HCT116 (cell line): ENCODE data around the gene HOXC11. TPM values are rescaled to one million over a fixed set of nuclear protein-coding genes. Genes with fewer than 3 reads are reported as not detected.

Experiments
- ATAC-seq: fragments of 200-7000 bp; cut with Tn5 transposase; 2 replicates; pipeline ENCODE4 v1.9.1; 2020; ENCODE audit warnings: mild to moderate bottlenecking, moderate library complexity
- BruUV-seq: library from RNA; stranded (reverse); fragments of 400-500 nt; replicated peaks from 2 replicates; lab custom pipeline; 2021; lab: Mats Ljungman, UMichigan
- CTCF ChIA-PET: fragments of 300-600 bp; sonication (Branson Sonifier 250); formaldehyde crosslinking; loops from one replicate; lab custom pipeline; 2021; ENCODE audit warnings: antibody characterized with exemption; lab: Charles Lee
- POLR2A ChIA-PET: fragments of 300-600, 350-600 bp; sonication (Branson Sonifier 250); formaldehyde crosslinking; loops from one replicate; lab custom pipeline; 2021; ENCODE audit warnings: antibody characterized with exemption; lab: Charles Lee
- RAD21 ChIA-PET, 2 experiments: fragments of 300-600 bp; sonication (Branson Sonifier 250); formaldehyde crosslinking; loops; one replicate each; lab custom pipeline; 2023; ENCODE audit warnings: low total read pairs in 2 of 2; ENCODE audit not compliant: uncharacterized antibody in 2 of 2, unreplicated experiment in 2 of 2, low non-redundant PET in 1 of 2; lab: Charles Lee
- DNase-seq: peaks from one replicate; pipeline ENCODE4 v3.0.0-alpha.2; 2010; ENCODE audit warnings: low read depth, low spot score
- H2AFZ ChIP-seq: fragments of 200-600 bp; shearing (Covaris generic), sonication (generic); 2 replicates; pipeline ENCODE4 v1.6.1; 2017; ENCODE audit warnings: low read depth, mixed run types, mixed read lengths, antibody characterized with exemption, low read length; ENCODE audit not compliant: poor library complexity, severe bottlenecking
- H3K27ac ChIP-seq: 2 replicates; pipeline ENCODE4 v1.5.1; 2012; ENCODE audit warnings: low read depth, low read length
- H3K27me3 ChIP-seq: fragments of 200-600 bp; sonication (generic); 2 replicates; pipeline ENCODE4 v1.6.1; 2016; ENCODE audit warnings: mixed run types, low read length, mixed read lengths; ENCODE audit not compliant: insufficient read depth
- H3K36me3 ChIP-seq, 2 experiments: fragments of 200-500 bp in 1 of 2; fragments of 200-600 bp in 1 of 2; sonication (Bioruptor generic) in 1 of 2; sonication (generic) in 1 of 2; 2 replicates each; pipeline versions ENCODE4 v1.5.1 to v1.6.1; 2014 to 2016; ENCODE audit warnings: low read length in 2 of 2, inconsistent platforms in 1 of 2, mixed read lengths in 1 of 2, mixed run types in 1 of 2; ENCODE audit not compliant: insufficient read depth in 2 of 2, control insufficient read depth in 1 of 2
- H3K4me1 ChIP-seq, 2 experiments: fragments of 200-600 bp in 1 of 2; sonication (generic) in 1 of 2; 2 replicates each; pipeline versions ENCODE4 v1.5.1 to v1.6.1; 2012 to 2017; ENCODE audit warnings: low read length in 2 of 2, inconsistent platforms in 1 of 2, mild to moderate bottlenecking in 1 of 2, mixed read lengths in 1 of 2, mixed run types in 1 of 2, moderate library complexity in 1 of 2; ENCODE audit not compliant: insufficient read depth in 2 of 2, control insufficient read depth in 1 of 2
- H3K4me2 ChIP-seq: fragments of 200-600 bp; sonication (generic); 2 replicates; pipeline ENCODE4 v1.6.1; 2017; ENCODE audit warnings: mixed run types, low read length, mixed read lengths
- H3K4me3 ChIP-seq, 2 experiments: fragments of 200-600 bp in 1 of 2; sonication (generic) in 1 of 2; replicated peaks in 1 of 2; 2 replicates each; pipeline ENCODE4 v1.5.1; 2011 to 2016; ENCODE audit warnings: low read length in 2 of 2, control low read depth in 1 of 2, low read depth in 1 of 2, mild to moderate bottlenecking in 1 of 2, mixed read lengths in 1 of 2, mixed run types in 1 of 2
- H3K79me2 ChIP-seq: fragments of 200-600 bp; sonication (generic); 2 replicates; pipeline ENCODE4 v1.6.1; 2017; ENCODE audit warnings: mild to moderate bottlenecking, mixed run types, low read length, moderate library complexity, mixed read lengths; ENCODE audit not compliant: insufficient read depth
- H3K9ac ChIP-seq: fragments of 200-600 bp; sonication (generic); 2 replicates; pipeline ENCODE4 v1.6.1; 2016; ENCODE audit warnings: low read length, mixed read lengths
- H3K9me2 ChIP-seq: fragments of 200-600 bp; sonication (generic), shearing (Covaris generic); 2 replicates; pipeline ENCODE4 v1.6.1; 2017; ENCODE audit warnings: mixed run types, mild to moderate bottlenecking, moderate library complexity; ENCODE audit not compliant: insufficient read depth
- H3K9me3 ChIP-seq, 2 experiments: fragments of 200-500 bp in 1 of 2; fragments of 200-600 bp in 1 of 2; sonication (Bioruptor generic) in 1 of 2; sonication (generic) in 1 of 2; 2 replicates each; pipeline ENCODE4 v1.6.1; 2014 to 2017; ENCODE audit warnings: low read length in 2 of 2, mixed read lengths in 2 of 2, inconsistent platforms in 1 of 2, low read depth in 1 of 2, mild to moderate bottlenecking in 1 of 2, mixed run types in 1 of 2, moderate library complexity in 1 of 2; ENCODE audit not compliant: control insufficient read depth in 1 of 2, insufficient read depth in 1 of 2
- H4K20me1 ChIP-seq: fragments of 200-600 bp; sonication (generic), shearing (Covaris generic); 2 replicates; pipeline ENCODE4 v1.6.1; 2017; ENCODE audit warnings: mixed run types, mild to moderate bottlenecking, moderate library complexity; ENCODE audit not compliant: insufficient read depth
- CBX3 ChIP-seq: IDR thresholded peaks from 2 replicates; pipeline ENCODE4 v1.6.1; 2012; ENCODE audit warnings: low read depth
- EZH2 ChIP-seq: fragments of 200-600 bp; sonication (generic); IDR thresholded peaks from 2 replicates; pipeline ENCODE4 v1.6.1; 2017; ENCODE audit warnings: antibody characterized with exemption, mixed run types
- EZH2phosphoT487 ChIP-seq: fragments of 200-600 bp; IDR thresholded peaks from 2 replicates; pipeline ENCODE4 v1.6.1; 2018; ENCODE audit warnings: antibody characterized with exemption, borderline replicate concordance
- POLR2A ChIP-seq: IDR thresholded peaks from 2 replicates; pipeline ENCODE4 v1.7.0; 2011; ENCODE audit warnings: borderline replicate concordance; ENCODE audit not compliant: insufficient read depth, insufficient read length; ENCODE audit errors: extremely low read depth
- POLR2AphosphoS5 ChIP-seq: IDR thresholded peaks from 2 replicates; pipeline ENCODE4 v1.6.1; 2011; ENCODE audit warnings: mild to moderate bottlenecking, low read depth, low read length, moderate library complexity
- RAD21 ChIP-seq: IDR thresholded peaks from 2 replicates; pipeline ENCODE4 v1.6.1; 2012; ENCODE audit warnings: low read depth, mild to moderate bottlenecking
- REST ChIP-seq: IDR thresholded peaks from 2 replicates; pipeline ENCODE4 v1.6.1; 2012; ENCODE audit warnings: low read depth
- SP1 ChIP-seq: IDR thresholded peaks from 2 replicates; pipeline ENCODE4 v1.6.1; 2012; ENCODE audit warnings: low read depth
- SRF ChIP-seq: IDR thresholded peaks from 2 replicates; pipeline ENCODE4 v1.6.1; 2012; ENCODE audit warnings: low read depth
- YY1 ChIP-seq: IDR thresholded peaks from 2 replicates; pipeline ENCODE4 v1.6.1; 2011; ENCODE audit warnings: low read length, low read depth, moderate library complexity, mild to moderate bottlenecking; ENCODE audit not compliant: insufficient replicate concordance; ENCODE audit errors: extremely low read depth
- ZNF274 ChIP-seq: fragments of 200-500 bp; sonication (Bioruptor generic); IDR thresholded peaks from 2 replicates; pipeline ENCODE4 v1.6.1; 2014; ENCODE audit warnings: mild to moderate bottlenecking, low read depth, low read length, inconsistent platforms
- intact Hi-C: fragments of 100-400 bp; cut with micrococcal nuclease; formaldehyde crosslinking; loops from 2 replicates; pipeline ENCODE4 v1.10.0; 2022
- total RNA-seq: library from RNA; stranded (reverse); gene quantifications from one replicate; pipeline ENCODE4 v1.2.1, GENCODE V29; 2021; ENCODE audit not compliant: unreplicated experiment
- TF ChIP-seq, protein P1 (sequence below): IDR thresholded peaks from 2 replicates; pipeline ENCODE4 v1.6.1; 2012

HOXC11 gene
- total RNA-seq, 1 experiment from 2014 or later, result 0.22 TPM

DNA sequence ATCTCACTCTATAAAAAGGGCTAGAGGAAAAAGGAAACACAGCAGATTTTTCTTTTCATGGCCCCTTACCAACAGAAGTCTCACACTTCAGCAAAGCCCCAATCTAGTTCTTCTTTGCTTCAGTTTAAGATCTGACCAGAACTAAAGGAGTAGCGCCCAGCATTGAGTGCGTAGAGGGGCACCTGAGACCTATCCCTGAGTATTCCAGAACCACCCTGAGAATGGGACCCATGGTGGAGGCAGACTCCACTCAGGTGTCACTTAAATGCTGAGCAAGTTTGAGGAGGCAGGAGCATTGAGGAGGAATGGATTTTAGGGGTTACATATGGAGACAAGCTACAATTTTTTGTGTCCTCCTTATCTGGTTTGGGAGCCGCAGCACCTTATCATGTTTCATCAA is 1.8 kb upstream of the HOXC11 start:
- no peak overlapping the region for H3K9ac ChIP-seq
- no peaks in the 10 kb centered on the region for H3K9me2 ChIP-seq
- H3K9me3 ChIP-seq, result no peaks in the 10 kb centered on the region
- DNase-seq (no peak), ATAC-seq (no peak)
- no peaks in the 10 kb centered on the region for H3K79me2 ChIP-seq
- peaks cover 0 to 14% of the 10 kb centered on the region in 2 experiments; a peak in 2 of 4 replicates for H3K4me1 ChIP-seq
- no peak overlapping the region for H3K27ac ChIP-seq
- H4K20me1 ChIP-seq, result no peaks in the 10 kb centered on the region
- ChIA-PET RAD21 (no interaction called here), CTCF (no interaction called here), POLR2A (no interaction called here)
- intact Hi-C loops, result no loop called here
- TF ChIP-seq YY1 (no peak), EZH2 (no peak), ZNF274 (no peak), POLR2A (no peak), REST (no peak), CBX3 (no peak), POLR2AphosphoS5 (no peak), EZH2phosphoT487 (no peak), SRF (no peak), RAD21 (no peak), SP1 (no peak)
- TF ChIP-seq, protein P1, sequence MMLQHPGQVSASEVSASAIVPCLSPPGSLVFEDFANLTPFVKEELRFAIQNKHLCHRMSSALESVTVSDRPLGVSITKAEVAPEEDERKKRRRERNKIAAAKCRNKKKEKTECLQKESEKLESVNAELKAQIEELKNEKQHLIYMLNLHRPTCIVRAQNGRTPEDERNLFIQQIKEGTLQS, result no peak
- H3K4me2 ChIP-seq, result no peak overlapping the region
- no peak overlapping the region for H2AFZ ChIP-seq
- no peak overlapping the region for H3K4me3 ChIP-seq
- peaks cover 4% of the 10 kb centered on the region; the same call in 1 of the 2 replicates for H3K27me3 ChIP-seq
- BruUV-seq, result no TSS peak
- no peaks in the 10 kb centered on the region for H3K36me3 ChIP-seq
